ENCODE results near the gene PCDHB11. TPM values are rescaled to one million over a fixed set of nuclear protein-coding genes. Genes with fewer than 3 reads are reported as not detected.
"Not testable (repeated sequence)": the region's sequence is repeated elsewhere in the genome, so short reads cannot be mapped to it uniquely, and the experiment has no call there.

Gene PCDHB11
- total RNA-seq, 4 donors from 2014 or later = 0.05 to 1.1 (median 0.53) TPM

- H3K9me3 ChIP-seq = peaks cover 4 to 5% (median 5%) of the 10 kb centered on the region in 3 donors
- in situ Hi-C loops (cut with MboI; ENCODE audit: low sequenced_read_pairs in 4 of 4) = no loop called here
Observed at GRCh38 chr5:141186897-141187512, 12.4 kb upstream of the PCDHB11 start, which contains the start of gene PCDHB9. Gene PCDHB9 (plus strand): TSS chr5:141187161. CDS start chr5:141187319, 158 bp downstream.

DNA sequence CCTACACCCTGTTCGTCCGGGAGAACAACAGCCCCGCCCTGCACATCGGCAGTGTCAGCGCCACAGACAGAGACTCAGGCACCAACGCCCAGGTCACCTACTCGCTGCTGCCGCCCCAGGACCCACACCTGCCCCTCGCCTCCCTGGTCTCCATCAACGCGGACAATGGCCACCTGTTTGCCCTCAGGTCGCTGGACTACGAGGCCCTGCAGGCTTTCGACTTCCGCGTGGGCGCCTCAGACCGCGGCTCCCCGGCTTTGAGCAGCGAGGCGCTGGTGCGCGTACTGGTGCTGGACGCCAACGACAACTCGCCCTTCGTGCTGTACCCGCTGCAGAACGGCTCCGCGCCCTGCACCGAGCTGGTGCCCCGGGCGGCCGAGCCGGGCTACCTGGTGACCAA, 10.7 kb upstream of the PCDHB11 start:
- H3K4me1 ChIP-seq; H3K36me3 ChIP-seq; DNase-seq; in situ Hi-C loops (cut with MboI; ENCODE audit: low sequenced_read_pairs in 4 of 4); ATAC-seq; H3K27ac ChIP-seq; H3K4me3 ChIP-seq; H3K9me3 ChIP-seq; intact Hi-C loops (cut with DNase I; ENCODE audit: low total_unique reads): not testable (repeated sequence)
- peaks cover 0 to 11% (median 3%) of the 10 kb centered on the region in 3 donors for H3K27me3 ChIP-seq

More at GRCh38 chr5:141186897-141187512, 12.4 kb upstream of the PCDHB11 start, which contains the start of gene PCDHB9:
- H3K36me3 ChIP-seq = no peaks in the 10 kb centered on the region
- peaks cover 0 to 11% (median 3%) of the 10 kb centered on the region in 3 donors for H3K27me3 ChIP-seq
- intact Hi-C loops (cut with DNase I; ENCODE audit: low total_unique reads) = no loop called here
- ATAC-seq (no peak), DNase-seq (no peak)
- TF ChIP-seq CTCF (IDR thresholded peaks at IDR 0.05 in 4 of 5, conservative IDR thresholded peaks at IDR 0.05 in 1 of 5) (no peak), POLR2A (IDR thresholded peaks at IDR 0.05) (no peak)
- H3K4me3 ChIP-seq = peak within 1 kb of the TSS in 1 of 4 donors; percentile 25
- no peak within 1 kb of the TSS for H3K27ac ChIP-seq
- no peaks in the 10 kb centered on the region for H3K4me1 ChIP-seq

- in situ Hi-C loops (cut with MboI; ENCODE audit: low sequenced_read_pairs in 4 of 4); DNase-seq; H3K27ac ChIP-seq; H3K36me3 ChIP-seq; H3K4me3 ChIP-seq; intact Hi-C loops (cut with DNase I; ENCODE audit: low total_unique reads); H3K9me3 ChIP-seq; ATAC-seq; H3K4me1 ChIP-seq: not testable (repeated sequence)
- H3K27me3 ChIP-seq = peaks cover 0 to 11% (median 3%) of the 10 kb centered on the region in 3 donors
Observed at GRCh38 chr5:141189131-141189530, 10.3 kb upstream of the PCDHB11 start.

DNA sequence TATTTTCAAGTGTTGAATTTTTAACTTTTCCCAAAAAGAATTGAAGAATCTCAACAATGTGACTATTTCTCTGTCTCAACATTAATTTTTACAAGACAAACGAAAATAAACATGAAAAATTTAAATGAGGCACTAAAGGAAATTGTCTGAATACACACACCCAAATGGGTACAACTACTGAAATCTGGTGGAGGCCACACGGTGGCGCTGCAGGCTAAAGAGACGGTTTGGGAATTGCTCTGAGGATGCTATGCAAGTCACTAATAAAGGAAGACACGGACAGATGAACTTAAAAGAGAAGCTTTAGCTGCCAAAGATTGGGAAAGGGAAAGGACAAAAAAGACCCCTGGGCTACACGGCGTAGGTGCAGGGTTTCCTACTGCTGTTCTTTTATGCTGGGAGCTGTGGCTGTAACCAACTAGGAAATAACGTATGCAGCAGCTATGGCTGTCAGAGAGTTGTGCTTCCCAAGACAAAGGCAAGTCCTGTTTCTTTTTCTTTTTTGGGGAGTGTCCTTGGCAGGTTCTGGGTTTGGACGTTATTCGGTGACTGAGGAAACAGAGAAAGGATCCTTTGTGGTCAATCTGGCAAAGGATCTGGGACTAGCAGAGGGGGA, 7.2 kb upstream of the PCDHB11 start, which contains the start of gene PCDHB10:
Gene PCDHB10, plus strand, starts transcription at position 244 of the 616 bp plus-strand sequence. Its CDS starts 200 bp downstream, at position 444.
- intact Hi-C loops (cut with DNase I; ENCODE audit: low total_unique reads) (no loop called here), in situ Hi-C loops (cut with MboI; ENCODE audit: low sequenced_read_pairs in 4 of 4) (no loop called here)
- ATAC-seq (no peak), DNase-seq (no peak)
- Histone ChIP-seq H3K4me1 (no peaks in the 10 kb centered on the region), H3K4me3 (no peak within 1 kb of the TSS), H3K9me3 (peaks cover 0 to 13% (median 2%) of the 10 kb centered on the region in 3 donors), H3K27me3 (peaks cover 0 to 8% (median 0%) of the 10 kb centered on the region in 3 donors), H3K36me3 (no peaks in the 10 kb centered on the region), H3K27ac (no peak within 1 kb of the TSS)
- TF ChIP-seq CTCF (IDR thresholded peaks at IDR 0.05 in 4 of 5, conservative IDR thresholded peaks at IDR 0.05 in 1 of 5) (peak in 1 of 5 experiments; percentile 32), POLR2A (IDR thresholded peaks at IDR 0.05) (no peak)

DNA sequence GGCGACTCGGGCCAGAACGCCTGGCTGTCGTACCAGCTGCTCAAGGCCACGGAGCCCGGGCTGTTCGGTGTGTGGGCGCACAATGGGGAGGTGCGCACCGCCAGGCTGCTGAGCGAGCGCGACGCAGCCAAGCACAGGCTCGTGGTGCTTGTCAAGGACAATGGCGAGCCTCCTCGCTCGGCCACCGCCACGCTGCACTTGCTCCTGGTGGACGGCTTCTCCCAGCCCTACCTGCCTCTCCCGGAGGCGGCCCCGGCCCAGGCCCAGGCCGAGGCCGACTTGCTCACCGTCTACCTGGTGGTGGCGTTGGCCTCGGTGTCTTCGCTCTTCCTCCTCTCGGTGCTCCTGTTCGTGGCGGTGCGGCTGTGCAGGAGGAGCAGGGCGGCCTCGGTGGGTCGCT, 5.1 kb upstream of the PCDHB11 start:
- H3K4me1 ChIP-seq; H3K36me3 ChIP-seq; H3K4me3 ChIP-seq; intact Hi-C loops (cut with DNase I; ENCODE audit: low total_unique reads); in situ Hi-C loops (cut with MboI; ENCODE audit: low sequenced_read_pairs in 4 of 4); H3K9me3 ChIP-seq; DNase-seq; H3K27ac ChIP-seq; ATAC-seq: not testable (repeated sequence)
- H3K27me3 ChIP-seq = peaks cover 0 to 15% (median 0%) of the 10 kb centered on the region in 3 donors

DNA sequence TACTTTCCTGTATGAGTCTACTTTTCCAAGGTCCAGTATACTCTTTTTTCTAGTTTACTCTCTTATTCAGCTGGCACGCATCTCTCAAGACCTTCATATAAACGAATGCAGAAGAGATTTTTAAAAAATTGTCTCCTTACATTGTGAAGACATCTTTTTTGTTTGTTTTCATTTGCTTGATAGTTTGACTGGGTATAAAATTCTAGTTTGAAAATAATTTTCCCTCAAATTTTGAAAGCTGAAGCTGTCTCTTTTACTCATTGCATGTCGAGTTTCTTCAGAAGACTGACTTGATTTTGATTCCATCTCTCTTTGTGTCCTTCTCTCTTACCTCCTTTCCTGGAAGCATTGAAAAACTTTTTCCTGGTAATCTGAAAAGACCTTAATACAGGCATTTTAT, 3.1 kb upstream of the PCDHB11 start:
- H3K4me1 ChIP-seq = no peaks in the 10 kb centered on the region
- TF ChIP-seq CTCF (IDR thresholded peaks at IDR 0.05 in 4 of 5, conservative IDR thresholded peaks at IDR 0.05 in 1 of 5) = no peak
- TF ChIP-seq POLR2A (IDR thresholded peaks at IDR 0.05) = no peak
- DNase-seq (no peak), ATAC-seq (no peak)
- no peak overlapping the region for H3K4me3 ChIP-seq
- no peak overlapping the region for H3K27ac ChIP-seq
- intact Hi-C loops (cut with DNase I; ENCODE audit: low total_unique reads) (no loop called here), in situ Hi-C loops (cut with MboI; ENCODE audit: low sequenced_read_pairs in 4 of 4) (no loop called here)
- no peaks in the 10 kb centered on the region for H3K36me3 ChIP-seq
- H3K27me3 ChIP-seq = peaks cover 0 to 17% (median 0%) of the 10 kb centered on the region in 3 donors
- H3K9me3 ChIP-seq = peaks cover 0 to 8% (median 2%) of the 10 kb centered on the region in 3 donors

DNA sequence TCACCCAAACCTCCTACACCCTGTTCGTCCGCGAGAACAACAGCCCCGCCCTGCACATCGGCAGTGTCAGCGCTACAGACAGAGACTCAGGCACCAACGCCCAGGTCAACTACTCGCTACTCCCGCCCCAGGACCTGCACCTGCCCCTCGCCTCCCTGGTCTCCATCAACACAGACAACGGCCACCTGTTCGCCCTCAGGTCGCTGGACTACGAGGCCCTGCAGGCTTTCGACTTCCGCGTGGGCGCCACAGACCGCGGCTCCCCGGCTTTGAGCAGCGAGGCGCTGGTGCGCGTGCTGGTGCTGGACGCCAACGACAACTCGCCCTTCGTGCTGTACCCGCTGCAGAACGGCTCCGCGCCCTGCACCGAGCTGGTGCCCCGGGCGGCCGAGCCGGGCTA, 1.7 kb downstream of the PCDHB11 start:
- ATAC-seq; H3K27ac ChIP-seq; H3K9me3 ChIP-seq; H3K36me3 ChIP-seq; DNase-seq; H3K4me3 ChIP-seq; H3K4me1 ChIP-seq; intact Hi-C loops (cut with DNase I; ENCODE audit: low total_unique reads): not testable (repeated sequence)
- in situ Hi-C loops (cut with MboI; ENCODE audit: low sequenced_read_pairs in 4 of 4) = loop anchor here in 2 of 4 donors (25.0 kb wide), 1 partner anchor 361 kb away; no protein-coding TSS in a partner anchor
- peaks cover 0 to 12% (median 0%) of the 10 kb centered on the region in 3 donors for H3K27me3 ChIP-seq

DNA sequence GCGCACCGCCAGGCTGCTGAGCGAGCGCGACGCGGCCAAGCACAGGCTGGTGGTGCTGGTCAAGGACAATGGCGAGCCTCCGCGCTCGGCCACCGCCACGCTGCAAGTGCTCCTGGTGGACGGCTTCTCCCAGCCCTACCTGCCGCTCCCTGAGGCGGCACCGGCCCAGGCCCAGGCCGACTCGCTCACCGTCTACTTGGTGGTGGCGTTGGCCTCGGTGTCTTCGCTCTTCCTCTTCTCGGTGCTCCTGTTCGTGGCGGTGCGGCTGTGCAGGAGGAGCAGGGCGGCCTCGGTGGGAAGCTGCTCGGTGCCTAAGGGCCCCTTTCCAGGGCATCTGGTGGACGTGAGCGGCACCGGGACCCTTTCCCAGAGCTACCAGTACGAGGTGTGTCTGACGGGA, 2.2 kb downstream of the PCDHB11 start:
- H3K27ac ChIP-seq = not testable (repeated sequence)

More for the DNA sequence above, 2.2 kb downstream of the PCDHB11 start:
- H3K36me3 ChIP-seq; ATAC-seq; intact Hi-C loops (cut with DNase I; ENCODE audit: low total_unique reads); DNase-seq; H3K9me3 ChIP-seq; H3K4me1 ChIP-seq; H3K4me3 ChIP-seq: not testable (repeated sequence)
- peaks cover 0 to 13% (median 0%) of the 10 kb centered on the region in 3 donors for H3K27me3 ChIP-seq
- in situ Hi-C loops (cut with MboI; ENCODE audit: low sequenced_read_pairs in 4 of 4) = loop anchor here in 2 of 4 donors (25.0 kb wide), 1 partner anchor 361 kb away; no protein-coding TSS in a partner anchor

All from gastrocnemius medialis (tissue), 4 donors.